ENCODE results near the gene OR8D1. TPM values are rescaled to one million over a fixed set of nuclear protein-coding genes. Genes with fewer than 3 reads are reported as not detected.
"Not testable (repeated sequence)": the region's sequence is repeated elsewhere in the genome, so short reads cannot be mapped to it uniquely, and the experiment has no call there.

Gene OR8D1
- total RNA-seq, 3 donors from 2014 or later: not detected

GRCh38 chr11:124310721-124311120 lies 3.0 kb downstream of the OR8D1 start:
- no peak overlapping the region for H3K4me3 Mint-ChIP-seq
- H3K27me3 Mint-ChIP-seq (ENCODE audit: low read depth): no peaks in the 10 kb centered on the region
- ATAC-seq: no peak
- no peak for DNase-seq
- H3K9me3 Mint-ChIP-seq: no peaks in the 10 kb centered on the region
- H3K4me1 Mint-ChIP-seq (ENCODE audit: low read depth): no peaks in the 10 kb centered on the region
- H3K36me3 Mint-ChIP-seq (ENCODE audit: insufficient read depth): no peaks in the 10 kb centered on the region

- no peaks in the 10 kb centered on the region for H3K4me1 Mint-ChIP-seq (ENCODE audit: low read depth)
- H3K27me3 Mint-ChIP-seq (ENCODE audit: low read depth): no peaks in the 10 kb centered on the region
- no peaks in the 10 kb centered on the region for H3K9me3 Mint-ChIP-seq
- no peak overlapping the region for H3K4me3 Mint-ChIP-seq
- H3K36me3 Mint-ChIP-seq (ENCODE audit: insufficient read depth): no peaks in the 10 kb centered on the region
- DNase-seq: no peak
- no peak for ATAC-seq
Observed at GRCh38 chr11:124307093-124307492, 6.7 kb downstream of the OR8D1 start.

GRCh38 chr11:124302347-124303125 lies 11.2 kb downstream of the OR8D1 start:
- H3K9me3 Mint-ChIP-seq: no peaks in the 10 kb centered on the region
- H3K4me3 Mint-ChIP-seq: no peak overlapping the region
- H3K36me3 Mint-ChIP-seq (ENCODE audit: insufficient read depth): no peaks in the 10 kb centered on the region
- no peaks in the 10 kb centered on the region for H3K27me3 Mint-ChIP-seq (ENCODE audit: low read depth)
- H3K4me1 Mint-ChIP-seq (ENCODE audit: low read depth): no peaks in the 10 kb centered on the region
- DNase-seq (no peak), ATAC-seq (no peak)

GRCh38 chr11:124301548-124301947 lies 12.2 kb downstream of the OR8D1 start:
- no peak for ATAC-seq
- DNase-seq: no peak
- Mint-ChIP-seq H3K36me3 (ENCODE audit: insufficient read depth) (no peaks in the 10 kb centered on the region), H3K27me3 (ENCODE audit: low read depth) (no peaks in the 10 kb centered on the region), H3K4me1 (ENCODE audit: low read depth) (no peaks in the 10 kb centered on the region), H3K4me3 (no peak overlapping the region), H3K9me3 (no peaks in the 10 kb centered on the region)

- no peaks in the 10 kb centered on the region for H3K36me3 Mint-ChIP-seq (ENCODE audit: insufficient read depth)
- no peaks in the 10 kb centered on the region for H3K9me3 Mint-ChIP-seq
- ATAC-seq (no peak), DNase-seq (no peak)
- H3K4me1 Mint-ChIP-seq (ENCODE audit: low read depth): no peaks in the 10 kb centered on the region
- no peaks in the 10 kb centered on the region for H3K27me3 Mint-ChIP-seq (ENCODE audit: low read depth)
- H3K4me3 Mint-ChIP-seq: no peak overlapping the region
Observed at GRCh38 chr11:124297921-124298320, 15.8 kb downstream of the OR8D1 start.

GRCh38 chr11:124296016-124296415 lies 17.7 kb downstream of the OR8D1 start:
- H3K4me1 Mint-ChIP-seq (ENCODE audit: low read depth): no peaks in the 10 kb centered on the region
- no peak for DNase-seq
- no peak overlapping the region for H3K4me3 Mint-ChIP-seq
- H3K36me3 Mint-ChIP-seq (ENCODE audit: insufficient read depth): no peaks in the 10 kb centered on the region
- ATAC-seq: no peak
- no peaks in the 10 kb centered on the region for H3K9me3 Mint-ChIP-seq
- peaks cover 3% of the 10 kb centered on the region for H3K27me3 Mint-ChIP-seq (ENCODE audit: low read depth)

- Mint-ChIP-seq H3K4me1 (ENCODE audit: low read depth) (no peaks in the 10 kb centered on the region), H3K27me3 (ENCODE audit: low read depth) (peaks cover 3% of the 10 kb centered on the region), H3K4me3 (no peak overlapping the region), H3K9me3 (no peaks in the 10 kb centered on the region), H3K36me3 (ENCODE audit: insufficient read depth) (no peaks in the 10 kb centered on the region)
- ATAC-seq (no peak), DNase-seq (no peak)
Observed at GRCh38 chr11:124294687-124295086, 19.1 kb downstream of the OR8D1 start.

GRCh38 chr11:124285610-124286344 lies 28.0 kb downstream of the OR8D1 start:
- no peaks in the 10 kb centered on the region for H3K4me1 Mint-ChIP-seq (ENCODE audit: low read depth)
- DNase-seq: no peak
- H3K27me3 Mint-ChIP-seq (ENCODE audit: low read depth): no peaks in the 10 kb centered on the region
- peaks cover 22% of the 10 kb centered on the region for H3K9me3 Mint-ChIP-seq
- ATAC-seq: no peak
- no peaks in the 10 kb centered on the region for H3K36me3 Mint-ChIP-seq (ENCODE audit: insufficient read depth)
- H3K4me3 Mint-ChIP-seq: no peak overlapping the region

GRCh38 chr11:124278261-124278660 lies 35.5 kb downstream of the OR8D1 start:
- Mint-ChIP-seq H3K36me3 (ENCODE audit: insufficient read depth) (no peaks in the 10 kb centered on the region), H3K27me3 (ENCODE audit: low read depth) (no peaks in the 10 kb centered on the region), H3K9me3 (peaks cover 12% of the 10 kb centered on the region), H3K4me3 (no peak overlapping the region), H3K4me1 (ENCODE audit: low read depth) (no peaks in the 10 kb centered on the region)
- no peak for ATAC-seq
- DNase-seq: no peak

GRCh38 chr11:124277804-124278203 lies 35.9 kb downstream of the OR8D1 start:
- ATAC-seq: no peak
- Mint-ChIP-seq H3K4me3 (no peak overlapping the region), H3K36me3 (ENCODE audit: insufficient read depth) (no peaks in the 10 kb centered on the region), H3K9me3 (peaks cover 10% of the 10 kb centered on the region), H3K4me1 (ENCODE audit: low read depth) (no peaks in the 10 kb centered on the region), H3K27me3 (ENCODE audit: low read depth) (no peaks in the 10 kb centered on the region)
- DNase-seq: no peak

GRCh38 chr11:124277207-124277606 lies 36.5 kb downstream of the OR8D1 start:
- no peak overlapping the region for H3K4me3 Mint-ChIP-seq
- no peak for DNase-seq
- no peaks in the 10 kb centered on the region for H3K36me3 Mint-ChIP-seq (ENCODE audit: insufficient read depth)
- no peak for ATAC-seq
- H3K27me3 Mint-ChIP-seq (ENCODE audit: low read depth): no peaks in the 10 kb centered on the region
- H3K9me3 Mint-ChIP-seq: peaks cover 10% of the 10 kb centered on the region
- H3K4me1 Mint-ChIP-seq (ENCODE audit: low read depth): no peaks in the 10 kb centered on the region

GRCh38 chr11:124276081-124276480 lies 37.7 kb downstream of the OR8D1 start:
- Mint-ChIP-seq H3K9me3 (peaks cover 6% of the 10 kb centered on the region), H3K4me1 (ENCODE audit: low read depth) (no peaks in the 10 kb centered on the region), H3K27me3 (ENCODE audit: low read depth) (peaks cover under 1% of the 10 kb centered on the region), H3K36me3 (ENCODE audit: insufficient read depth) (no peaks in the 10 kb centered on the region), H3K4me3 (no peak overlapping the region)
- DNase-seq (no peak), ATAC-seq (no peak)

GRCh38 chr11:124274000-124274399 lies 39.7 kb downstream of the OR8D1 start:
- H3K27me3 Mint-ChIP-seq (ENCODE audit: low read depth): peaks cover 2% of the 10 kb centered on the region
- ATAC-seq (no peak), DNase-seq (no peak)
- no peaks in the 10 kb centered on the region for H3K36me3 Mint-ChIP-seq (ENCODE audit: insufficient read depth)
- H3K9me3 Mint-ChIP-seq: no peaks in the 10 kb centered on the region
- no peak overlapping the region for H3K4me3 Mint-ChIP-seq
- H3K4me1 Mint-ChIP-seq (ENCODE audit: low read depth): no peaks in the 10 kb centered on the region

GRCh38 chr11:124270886-124271285 lies 42.9 kb downstream of the OR8D1 start:
- not testable (repeated sequence) for H3K4me3 Mint-ChIP-seq; H3K9me3 Mint-ChIP-seq; H3K36me3 Mint-ChIP-seq (ENCODE audit: insufficient read depth); H3K27me3 Mint-ChIP-seq (ENCODE audit: low read depth); DNase-seq; H3K4me1 Mint-ChIP-seq (ENCODE audit: low read depth); ATAC-seq

GRCh38 chr11:124265041-124265440 lies 48.7 kb downstream of the OR8D1 start:
- ATAC-seq: not testable (repeated sequence)

More at GRCh38 chr11:124265041-124265440, 48.7 kb downstream of the OR8D1 start:
- not testable (repeated sequence) for H3K4me3 Mint-ChIP-seq; H3K4me1 Mint-ChIP-seq (ENCODE audit: low read depth); H3K36me3 Mint-ChIP-seq (ENCODE audit: insufficient read depth); H3K27me3 Mint-ChIP-seq (ENCODE audit: low read depth); DNase-seq; H3K9me3 Mint-ChIP-seq
